HG02759 (cell line): ENCODE data around the gene FSTL4.
A peak's percentile ranks its signal among the peaks of the same experiment; 100 is the strongest.

Source experiments
- ATAC-seq: cut with Tn5 transposase; IDR thresholded peaks from one replicate; pipeline ENCODE4 v1.9.1; 2021; ENCODE audit warnings: mild to moderate bottlenecking, moderate library complexity; ENCODE audit not compliant: unreplicated experiment

Gene FSTL4

GRCh38 chr5:133611357-133612248 lies 738 bp downstream of the FSTL4 start:
- peak; percentile 16 for ATAC-seq

- ATAC-seq: peak; percentile 66
Observed at GRCh38 chr5:133610489-133611356, 1.6 kb downstream of the FSTL4 start.

GRCh38 chr5:133607451-133607850 lies 4.9 kb downstream of the FSTL4 start:
- no peak for ATAC-seq

GRCh38 chr5:133606835-133607234 lies 5.5 kb downstream of the FSTL4 start:
- ATAC-seq: no peak

GRCh38 chr5:133605323-133605722 lies 7.0 kb downstream of the FSTL4 start:
- ATAC-seq: no peak

DNA sequence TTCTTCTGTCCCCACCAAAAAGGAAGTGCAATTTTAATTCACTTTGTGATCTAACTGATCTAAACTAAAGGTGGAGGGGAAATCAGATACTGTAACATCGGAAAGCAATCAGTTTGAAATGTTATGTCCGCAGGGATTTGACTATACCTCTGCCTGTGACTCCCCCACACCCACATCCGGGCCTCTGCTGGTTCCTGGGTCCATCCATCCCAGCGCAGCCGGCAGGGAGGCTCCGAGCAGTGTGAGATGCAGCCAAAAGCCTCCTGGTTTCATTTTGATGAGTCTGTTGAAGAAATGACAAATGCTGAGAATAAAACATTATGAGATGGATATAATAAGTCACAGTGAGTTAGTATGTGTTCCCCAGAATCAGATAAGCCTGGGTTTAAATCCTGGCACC lies 8.6 kb downstream of the FSTL4 start:
- no peak for ATAC-seq

DNA sequence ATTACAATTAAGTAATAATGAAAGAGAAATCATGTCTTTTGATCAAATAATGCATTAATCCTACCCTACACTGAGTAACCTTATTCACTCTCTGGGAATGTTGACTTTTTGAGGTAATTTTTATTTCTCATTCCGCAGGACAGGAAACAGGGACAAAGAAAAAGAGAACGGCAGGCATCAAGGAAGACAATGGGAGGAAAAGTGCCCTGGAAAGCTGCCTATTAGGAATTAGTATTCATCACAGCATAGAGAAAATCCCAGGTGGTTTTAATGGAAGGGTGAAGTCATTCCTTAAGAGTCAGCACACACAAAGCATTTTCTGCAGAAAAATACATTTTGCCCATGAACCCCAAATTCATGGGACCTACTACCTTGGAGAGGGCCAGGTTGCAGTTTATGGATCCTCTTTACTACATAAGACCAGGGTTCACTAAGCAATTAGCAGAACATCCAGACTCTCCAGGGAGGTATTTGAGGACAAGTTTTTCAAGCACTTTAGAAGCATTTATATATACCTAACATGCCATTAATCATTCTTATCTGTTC lies 9.4 kb downstream of the FSTL4 start:
- ATAC-seq: no peak

- no peak for ATAC-seq
Observed at GRCh38 chr5:133599600-133599999, 12.7 kb downstream of the FSTL4 start.

GRCh38 chr5:133599044-133599443 lies 13.3 kb downstream of the FSTL4 start:
- ATAC-seq: no peak

GRCh38 chr5:133596049-133596448 lies 16.3 kb downstream of the FSTL4 start:
- ATAC-seq: no peak

- ATAC-seq: no peak
Observed at GRCh38 chr5:133595465-133595864, 16.9 kb downstream of the FSTL4 start.

GRCh38 chr5:133589286-133589685 lies 23.1 kb downstream of the FSTL4 start:
- ATAC-seq: no peak

DNA sequence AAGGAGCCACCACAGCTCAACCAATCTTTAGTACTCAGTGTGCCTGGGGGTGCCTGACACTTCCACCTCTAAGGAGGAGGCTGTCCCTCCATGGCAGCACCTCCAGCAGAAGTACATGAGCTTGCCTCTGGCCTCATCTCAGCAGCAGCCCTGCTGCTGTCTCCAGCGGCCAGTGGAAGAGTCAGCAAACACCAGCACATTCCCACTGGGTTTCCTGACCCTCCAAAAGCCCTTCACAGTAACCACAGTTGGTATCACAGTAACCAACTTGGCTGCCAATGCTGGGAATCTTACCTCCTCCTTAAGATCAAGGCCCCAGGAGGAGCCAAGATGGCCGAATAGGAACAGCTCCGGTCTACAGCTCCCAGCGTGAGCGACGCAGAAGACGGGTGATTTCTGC lies 29.4 kb downstream of the FSTL4 start:
- no peak for ATAC-seq

GRCh38 chr5:133581918-133582317 lies 30.4 kb downstream of the FSTL4 start:
- ATAC-seq: no peak

DNA sequence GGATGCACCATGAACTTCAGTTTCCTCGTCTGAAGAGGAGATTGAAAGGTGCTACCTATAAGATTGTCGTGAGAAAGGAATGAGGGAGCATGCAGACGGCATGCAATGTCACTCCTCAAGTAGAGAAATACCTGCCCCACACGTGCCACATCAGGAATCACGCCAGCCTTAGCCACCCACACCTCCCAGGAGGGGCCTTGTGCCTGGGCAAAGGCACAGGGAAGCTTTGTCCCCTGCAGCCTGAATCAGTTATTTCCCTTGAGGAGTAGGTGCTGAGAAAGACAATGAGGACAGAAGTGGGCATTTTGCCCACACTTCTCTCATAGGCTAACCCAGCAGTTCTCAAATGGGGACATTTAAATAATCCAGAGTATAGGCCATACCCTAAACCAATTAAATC lies 31.0 kb downstream of the FSTL4 start:
- no peak for ATAC-seq

DNA sequence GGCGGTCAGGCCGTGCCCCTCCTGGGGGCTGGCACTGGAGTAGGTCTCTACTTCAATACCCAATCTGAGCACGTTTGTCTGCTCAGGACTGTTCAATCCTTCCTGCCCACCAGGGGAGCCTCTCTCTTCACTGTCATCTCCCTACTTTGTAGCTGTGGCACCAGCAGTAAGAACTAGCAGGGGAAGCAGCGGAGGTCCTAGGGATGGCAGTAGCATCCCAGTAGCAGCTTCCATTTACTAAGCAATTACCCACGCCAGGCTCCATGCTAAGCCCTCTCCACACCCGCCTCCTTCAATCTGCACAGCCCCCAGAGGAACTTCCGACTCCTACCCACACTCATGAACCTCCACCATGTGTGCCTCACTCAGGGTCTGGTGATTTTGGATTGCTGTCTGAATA lies 31.7 kb downstream of the FSTL4 start:
- ATAC-seq: no peak

DNA sequence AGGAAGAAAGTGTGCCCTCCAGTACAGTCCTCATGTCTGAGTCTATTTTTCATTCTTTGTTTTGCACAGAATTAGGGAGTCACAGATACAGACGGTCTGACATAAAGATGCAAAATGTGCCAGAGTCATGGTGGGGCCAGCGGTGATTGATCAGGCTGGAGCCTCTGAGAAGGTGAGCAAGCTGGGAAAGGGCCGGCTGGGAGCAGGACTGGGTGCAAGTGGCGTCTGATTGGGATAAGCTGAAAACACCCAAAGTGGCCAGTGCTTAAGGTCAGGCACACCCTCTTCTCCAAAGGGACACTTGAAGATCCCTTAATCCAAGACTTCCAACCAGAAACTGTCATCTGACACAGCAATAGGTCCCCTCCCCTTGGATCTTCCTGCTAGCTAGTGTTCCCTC lies 32.6 kb downstream of the FSTL4 start:
- no peak for ATAC-seq

DNA sequence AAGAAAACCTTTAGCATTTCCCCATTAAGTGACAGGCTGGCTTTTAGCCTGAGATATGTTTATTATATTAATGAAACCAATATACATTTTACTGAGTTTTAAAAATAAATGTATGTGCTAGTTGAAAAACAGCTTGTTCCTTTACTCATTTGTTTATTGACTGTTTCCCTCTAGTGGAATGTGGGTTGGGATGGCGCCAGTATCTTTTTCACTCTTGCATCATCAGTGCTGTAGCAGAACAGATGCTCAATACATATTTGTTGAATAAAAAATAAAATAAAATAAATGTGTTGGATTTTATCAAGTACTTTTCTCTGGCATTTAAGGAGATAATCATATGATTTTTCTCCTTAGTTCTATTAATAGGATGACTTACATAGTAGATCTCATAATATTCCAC lies 43.0 kb downstream of the FSTL4 start:
- ATAC-seq: no peak

DNA sequence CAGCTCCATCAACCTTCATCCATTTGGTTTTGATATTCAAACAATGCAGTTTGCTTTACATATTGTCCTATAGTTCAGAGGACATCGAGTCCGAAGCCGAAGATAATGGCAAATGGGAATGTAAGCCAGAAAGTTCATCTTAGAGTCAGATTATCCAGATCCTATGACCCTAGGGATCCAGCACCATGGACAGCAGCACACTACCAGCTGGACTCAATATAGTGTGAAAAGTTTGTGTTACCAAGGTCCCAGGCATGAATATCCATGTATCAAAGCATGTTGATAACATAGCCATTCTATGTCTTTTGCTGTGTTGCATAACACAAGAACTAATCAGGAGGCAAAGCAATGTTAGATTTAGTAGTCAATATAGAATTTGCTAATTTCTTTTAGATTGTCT lies 46.3 kb downstream of the FSTL4 start:
- ATAC-seq: no peak

GRCh38 chr5:133564921-133565565 lies 47.3 kb downstream of the FSTL4 start:
- ATAC-seq: no peak

DNA sequence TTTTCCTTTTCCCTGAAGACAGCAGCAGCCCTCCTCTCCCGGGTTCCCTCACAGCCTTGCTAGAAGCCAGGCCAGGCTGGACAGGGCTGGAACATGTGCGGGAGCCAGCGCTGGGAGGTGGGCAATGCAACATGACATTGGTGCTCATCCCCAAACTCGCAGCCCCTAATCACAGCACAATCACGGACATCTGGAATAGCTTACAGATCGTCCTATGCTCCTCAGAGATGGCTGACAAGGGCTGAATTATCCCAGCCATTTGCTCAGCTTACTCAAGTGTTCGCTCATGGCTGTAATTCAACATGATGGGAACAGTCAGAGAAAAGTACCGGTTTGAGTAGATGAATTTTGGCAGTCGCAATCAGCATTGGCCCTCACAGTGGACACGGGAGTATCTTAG lies 49.8 kb downstream of the FSTL4 start:
- ATAC-seq: no peak
